A204.1 (cell line): Measurements from ENCODE around the gene RASGRF1.
"Not testable (repeated sequence)": the region's sequence is repeated elsewhere in the genome, so short reads cannot be mapped to it uniquely, and the experiment has no call there.

Source experiments
- FAIRE-seq: peaks from 2 replicates; lab custom pipeline; 2012; peaks lifted over from hg19 to GRCh38; lab: Jason Lieb, UNC

The RASGRF1 gene

GRCh38 chr15:79090487-79091203 is at the start of gene RASGRF1:
TSS of gene RASGRF1 (minus strand) at chr15:79090780. CDS start at chr15:79090498, 282 bp downstream.
- no peak for FAIRE-seq

GRCh38 chr15:79136434-79137046 is 46.0 kb upstream of the RASGRF1 start:
- no peak for FAIRE-seq

- no peak for FAIRE-seq
These were observed 42.7 kb upstream of the RASGRF1 start for GRCh38 chr15:79133309-79133708.

- FAIRE-seq, result no peak
These were observed 42.2 kb upstream of the RASGRF1 start for GRCh38 chr15:79132770-79133169.

GRCh38 chr15:79132361-79132760 is 41.8 kb upstream of the RASGRF1 start:
- no peak for FAIRE-seq

- FAIRE-seq, result no peak
These were observed 40.1 kb upstream of the RASGRF1 start for GRCh38 chr15:79130535-79131130.

GRCh38 chr15:79129235-79129634 is 38.7 kb upstream of the RASGRF1 start:
- no peak for FAIRE-seq

GRCh38 chr15:79128556-79128955 is 38.0 kb upstream of the RASGRF1 start:
- no peak for FAIRE-seq

- FAIRE-seq, result no peak
These were observed 33.8 kb upstream of the RASGRF1 start for GRCh38 chr15:79124388-79124787.

GRCh38 chr15:79122991-79123390 is 32.4 kb upstream of the RASGRF1 start:
- FAIRE-seq, result no peak

GRCh38 chr15:79122391-79122790 is 31.8 kb upstream of the RASGRF1 start:
- no peak for FAIRE-seq

GRCh38 chr15:79121571-79121970 is 31.0 kb upstream of the RASGRF1 start:
- no peak for FAIRE-seq

- no peak for FAIRE-seq
These were observed 27.0 kb upstream of the RASGRF1 start for GRCh38 chr15:79117442-79118204.

GRCh38 chr15:79116771-79117170 is 26.2 kb upstream of the RASGRF1 start:
- FAIRE-seq, result no peak

- no peak for FAIRE-seq
These were observed 25.5 kb upstream of the RASGRF1 start for GRCh38 chr15:79115986-79116665.

- no peak for FAIRE-seq
These were observed 23.3 kb upstream of the RASGRF1 start for GRCh38 chr15:79113831-79114230.

GRCh38 chr15:79111404-79111803 is 20.8 kb upstream of the RASGRF1 start:
- FAIRE-seq, result not testable (repeated sequence)

- FAIRE-seq, result no peak
These were observed 14.6 kb upstream of the RASGRF1 start for GRCh38 chr15:79105141-79105540.

GRCh38 chr15:79102595-79102994 is 12.0 kb upstream of the RASGRF1 start:
- no peak for FAIRE-seq

GRCh38 chr15:79101866-79102581 is 11.4 kb upstream of the RASGRF1 start:
- FAIRE-seq, result no peak

GRCh38 chr15:79099692-79100091 is 9.1 kb upstream of the RASGRF1 start:
- FAIRE-seq, result no peak

GRCh38 chr15:79094611-79095021 is 4.0 kb upstream of the RASGRF1 start:
- FAIRE-seq, result no peak
